HG03439 (cell line): ENCODE measurements around the gene LDLRAD3.

ENCODE experiments used
- ATAC-seq: cut with Tn5 transposase; IDR thresholded peaks from one replicate; pipeline ENCODE4 v1.9.1; 2021; ENCODE audit warnings: mild to moderate bottlenecking, moderate library complexity; ENCODE audit not compliant: unreplicated experiment

The LDLRAD3 gene

DNA sequence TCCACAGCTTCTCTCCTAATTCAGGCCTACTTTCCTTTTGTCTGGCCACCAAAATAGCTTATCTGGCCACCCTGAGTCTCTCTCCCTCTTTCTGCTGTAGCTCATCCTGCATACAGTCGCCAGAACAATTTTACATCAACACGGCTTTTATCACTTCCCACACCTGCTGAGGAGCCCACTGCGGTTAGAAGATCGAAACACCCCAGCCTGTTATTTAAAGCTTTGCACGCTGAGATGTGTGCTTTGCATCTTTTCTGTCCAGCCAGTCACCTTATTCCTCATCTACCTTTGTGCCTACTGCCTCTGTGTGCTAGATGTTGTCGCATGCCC, 249.4 kb downstream of the LDLRAD3 start:
- ATAC-seq = no peak

DNA sequence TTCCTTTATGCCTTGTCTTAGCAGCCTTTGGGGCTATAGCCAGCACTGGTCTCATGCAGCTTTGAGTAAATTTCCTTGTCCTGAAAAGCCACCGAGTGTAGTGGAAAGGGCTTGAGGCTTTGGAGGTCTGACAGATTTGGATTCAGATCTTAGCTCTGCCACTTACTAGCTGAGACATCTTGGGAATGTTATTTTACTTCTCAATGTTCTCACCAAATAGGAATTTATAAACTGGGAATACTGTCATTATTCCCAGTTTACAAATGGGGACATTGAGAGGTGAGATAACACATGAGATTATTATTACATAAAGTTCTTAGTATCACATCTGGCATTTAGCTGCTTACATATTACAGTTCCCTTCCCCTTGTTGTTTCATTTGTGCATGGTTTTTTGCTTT, 249.9 kb downstream of the LDLRAD3 start:
- no peak for ATAC-seq

GRCh38 chr11:36195496-36196354, 251.9 kb downstream of the LDLRAD3 start:
- ATAC-seq = no peak

GRCh38 chr11:36196411-36196998, 252.6 kb downstream of the LDLRAD3 start:
- ATAC-seq = no peak

- no peak for ATAC-seq
Observed at GRCh38 chr11:36201411-36201810, 257.5 kb downstream of the LDLRAD3 start.

DNA sequence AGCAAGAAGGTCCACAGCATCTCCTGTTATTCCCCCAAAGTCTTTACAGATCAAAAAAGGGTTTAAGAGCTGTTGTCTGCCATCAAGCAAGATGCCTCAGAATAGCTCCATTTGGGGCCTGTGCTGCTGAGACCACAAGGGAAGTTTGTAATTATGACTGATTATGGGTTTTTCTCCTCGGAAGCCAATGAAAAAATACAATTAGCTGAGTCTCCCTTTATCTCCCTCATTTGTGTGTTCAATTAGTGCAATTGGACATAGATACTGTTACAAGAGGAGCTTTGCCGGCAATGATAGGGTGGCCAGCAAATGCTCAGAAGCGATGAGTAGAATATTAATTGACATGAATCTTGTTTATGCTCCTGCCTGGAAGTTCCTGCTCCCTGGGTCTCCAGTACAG, 261.7 kb downstream of the LDLRAD3 start:
- ATAC-seq = no peak

- ATAC-seq = no peak
Observed at GRCh38 chr11:36210529-36210928, 266.7 kb downstream of the LDLRAD3 start.

DNA sequence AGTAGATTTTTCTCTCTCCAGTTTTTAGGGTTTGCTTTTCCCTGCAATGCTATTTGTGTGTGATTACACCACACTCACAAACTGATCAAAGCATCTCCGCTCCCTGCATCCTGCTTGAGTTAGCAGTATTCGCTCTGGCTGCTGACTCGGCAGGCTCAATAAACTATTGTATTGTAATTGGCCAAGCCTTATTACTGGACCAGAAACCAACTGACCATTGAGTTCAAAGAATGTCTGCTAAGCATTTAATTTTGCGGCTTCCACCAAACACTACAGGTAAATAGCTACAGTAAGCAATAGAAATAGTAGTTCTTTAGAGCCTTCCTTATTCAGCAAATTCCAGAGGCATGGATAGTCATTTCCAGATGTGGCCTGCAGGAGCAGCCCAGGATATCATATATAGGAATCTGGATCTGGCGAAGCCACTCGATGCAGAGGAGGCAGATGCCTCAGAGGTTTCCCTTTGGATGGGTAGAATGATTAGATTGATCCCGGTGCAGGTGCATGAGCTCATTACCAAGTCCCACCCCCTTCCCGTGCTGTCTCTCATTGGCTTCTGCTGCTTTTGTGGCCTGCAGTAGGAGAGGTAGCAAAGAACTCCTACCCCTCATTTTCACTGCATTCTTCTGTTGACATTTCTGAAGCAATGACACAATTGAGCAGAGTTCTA, 268.0 kb downstream of the LDLRAD3 start:
- no peak for ATAC-seq

GRCh38 chr11:36212564-36213392, 268.9 kb downstream of the LDLRAD3 start:
- no peak for ATAC-seq

GRCh38 chr11:36213393-36213840, 269.6 kb downstream of the LDLRAD3 start:
- ATAC-seq = no peak

DNA sequence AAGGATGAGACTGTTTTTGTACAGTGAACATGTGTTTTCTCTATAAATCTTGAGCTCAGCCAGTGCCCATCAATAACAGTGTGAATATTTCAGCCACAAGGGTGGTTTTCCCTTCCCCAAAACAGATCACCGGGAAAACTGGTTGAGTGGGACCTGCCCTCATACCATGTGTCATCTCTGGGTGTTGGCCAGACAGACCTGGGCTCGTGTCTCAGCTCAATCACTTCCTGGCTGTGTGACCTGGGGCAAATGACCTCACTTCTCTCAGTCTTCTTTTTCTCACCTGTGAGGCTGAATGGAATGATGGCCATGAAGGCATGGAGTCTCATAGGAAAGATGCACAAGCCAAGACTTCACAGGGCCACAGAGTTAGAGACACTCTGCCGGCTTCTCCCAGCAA, 270.6 kb downstream of the LDLRAD3 start:
- ATAC-seq = no peak

- ATAC-seq = no peak
Observed at GRCh38 chr11:36214976-36215692, 271.3 kb downstream of the LDLRAD3 start.

DNA sequence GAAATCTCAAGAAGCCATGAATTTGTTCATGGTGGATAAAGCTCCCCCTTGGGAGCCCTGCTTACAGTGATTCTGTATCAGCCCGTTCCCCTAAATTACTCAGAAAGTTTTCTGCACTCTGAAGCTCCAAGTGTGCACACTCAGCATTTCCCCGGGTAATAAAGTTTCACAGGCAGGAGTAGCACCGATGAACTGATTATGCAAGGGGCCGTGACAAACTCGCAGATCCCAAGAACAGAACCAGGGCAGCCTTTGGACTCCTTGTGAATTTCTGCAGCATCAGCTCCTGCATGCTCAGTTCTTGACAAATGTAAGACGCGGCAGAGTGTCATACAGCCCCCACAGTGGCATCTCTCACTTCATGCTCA, 271.8 kb downstream of the LDLRAD3 start:
- no peak for ATAC-seq

GRCh38 chr11:36216061-36216615, 272.3 kb downstream of the LDLRAD3 start:
- no peak for ATAC-seq

DNA sequence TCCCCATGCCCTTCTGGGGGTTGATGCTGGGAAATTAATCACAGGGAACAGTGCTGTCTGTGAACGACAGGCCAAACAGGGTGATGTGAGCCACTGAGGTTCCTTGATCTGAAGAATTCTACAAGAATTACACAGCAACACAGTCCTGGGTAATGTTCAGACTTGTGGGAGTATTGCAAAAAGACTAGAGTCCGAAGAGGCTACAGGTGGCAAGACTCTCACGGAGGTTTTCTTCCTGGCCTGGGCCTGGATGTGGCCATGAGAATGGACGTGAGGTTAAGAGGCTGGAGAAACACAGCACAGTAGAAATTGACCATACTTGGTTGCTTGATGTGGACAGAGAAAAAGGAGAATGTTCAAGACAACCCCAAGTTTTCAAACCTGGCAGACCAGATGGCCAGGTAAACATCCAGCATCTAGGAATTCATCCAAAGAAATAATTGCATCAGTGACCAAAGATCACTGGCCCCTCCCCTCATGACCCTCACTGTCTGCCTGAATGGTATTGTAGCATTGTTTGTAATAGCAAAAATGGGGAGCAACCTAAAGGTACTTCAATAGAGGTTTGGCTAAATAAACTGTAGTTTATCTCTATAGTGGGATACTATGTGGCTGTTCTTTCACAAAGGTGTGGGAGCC, 274.5 kb downstream of the LDLRAD3 start:
- ATAC-seq = no peak

- ATAC-seq = no peak
Observed at GRCh38 chr11:36219996-36220395, 276.1 kb downstream of the LDLRAD3 start.

- no peak for ATAC-seq
Observed at GRCh38 chr11:36222831-36223635, 279.2 kb downstream of the LDLRAD3 start.

GRCh38 chr11:36224209-36224882, 280.5 kb downstream of the LDLRAD3 start:
- ATAC-seq = no peak
